GM10266 (cell line): ENCODE results near the gene BSN.
A peak's percentile ranks its signal among the peaks of the same experiment; 100 is the strongest.

ENCODE experiments used
- DNase-seq: peaks from one replicate; pipeline ENCODE4 v3.0.0; 2012; ENCODE audit errors: extremely low spot score
- CTCF ChIP-seq: IDR thresholded peaks from 2 replicates; pipeline ENCODE4 v1.5.1; 2012; ENCODE audit warnings: mild to moderate bottlenecking, low read depth; ENCODE audit not compliant: control insufficient read depth, insufficient read depth; ENCODE audit errors: missing control alignments

Gene BSN

DNA sequence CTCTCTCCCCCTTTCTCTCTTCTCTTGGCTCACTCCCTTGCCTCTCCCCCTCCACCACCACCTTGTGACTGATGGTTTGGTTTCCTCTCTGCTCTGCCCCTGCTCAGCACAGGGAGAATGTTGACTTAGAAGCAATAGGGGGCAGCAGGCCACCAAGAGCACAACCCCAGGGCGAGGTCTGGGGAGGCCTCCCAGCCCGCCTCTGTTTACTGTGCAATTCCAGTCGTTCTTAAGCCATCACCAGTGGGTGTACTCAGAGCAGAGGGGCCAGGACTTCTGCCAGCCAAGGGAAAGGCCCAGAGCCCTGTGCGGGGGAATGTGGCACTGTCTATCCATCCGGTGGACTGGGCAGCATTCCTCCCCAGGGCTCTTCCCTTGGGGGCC lies 114.1 kb downstream of the BSN start:
- TF ChIP-seq CTCF: no peak
- no peak for DNase-seq

DNA sequence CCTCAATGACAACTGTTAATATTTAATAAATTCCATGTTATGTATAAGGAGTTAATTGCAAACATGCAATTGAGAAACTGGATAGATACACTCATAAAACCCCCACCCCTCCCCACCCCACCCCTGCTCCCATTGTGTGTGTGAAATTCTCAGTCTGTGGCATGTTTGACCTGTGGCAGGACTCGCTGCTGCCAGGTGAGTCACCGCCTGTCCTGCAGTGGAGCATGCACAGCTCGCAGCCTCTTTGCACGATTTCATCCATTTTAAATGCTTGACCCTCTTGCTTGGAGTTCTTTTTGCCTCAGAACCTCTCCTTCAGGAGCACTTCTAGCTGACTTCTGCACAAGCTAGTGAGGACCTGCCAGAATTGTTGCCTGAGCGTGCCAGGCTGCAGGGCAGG lies 114.6 kb downstream of the BSN start:
- no peak for TF ChIP-seq CTCF
- no peak for DNase-seq

GRCh38 chr3:49669352-49669751 lies 115.1 kb downstream of the BSN start:
- DNase-seq: no peak
- TF ChIP-seq CTCF: no peak

DNA sequence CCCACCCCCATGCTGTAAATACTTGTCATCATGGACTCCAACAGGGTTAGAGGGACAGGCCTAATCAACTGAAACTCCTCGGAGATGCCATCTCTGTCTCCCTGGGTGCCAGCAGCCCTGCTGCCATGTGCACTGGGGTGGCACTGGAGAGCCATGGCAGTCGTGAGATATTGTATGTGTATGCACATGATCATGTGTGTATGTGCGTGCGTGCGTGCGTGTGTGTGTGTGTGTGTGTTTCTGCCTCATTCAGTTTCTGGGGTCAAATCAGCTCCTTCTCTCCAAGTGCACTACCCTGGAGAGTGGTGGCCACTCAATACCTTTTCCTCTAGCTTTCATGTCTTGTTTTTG lies 116.6 kb downstream of the BSN start:
- DNase-seq: no peak
- TF ChIP-seq CTCF: no peak

DNA sequence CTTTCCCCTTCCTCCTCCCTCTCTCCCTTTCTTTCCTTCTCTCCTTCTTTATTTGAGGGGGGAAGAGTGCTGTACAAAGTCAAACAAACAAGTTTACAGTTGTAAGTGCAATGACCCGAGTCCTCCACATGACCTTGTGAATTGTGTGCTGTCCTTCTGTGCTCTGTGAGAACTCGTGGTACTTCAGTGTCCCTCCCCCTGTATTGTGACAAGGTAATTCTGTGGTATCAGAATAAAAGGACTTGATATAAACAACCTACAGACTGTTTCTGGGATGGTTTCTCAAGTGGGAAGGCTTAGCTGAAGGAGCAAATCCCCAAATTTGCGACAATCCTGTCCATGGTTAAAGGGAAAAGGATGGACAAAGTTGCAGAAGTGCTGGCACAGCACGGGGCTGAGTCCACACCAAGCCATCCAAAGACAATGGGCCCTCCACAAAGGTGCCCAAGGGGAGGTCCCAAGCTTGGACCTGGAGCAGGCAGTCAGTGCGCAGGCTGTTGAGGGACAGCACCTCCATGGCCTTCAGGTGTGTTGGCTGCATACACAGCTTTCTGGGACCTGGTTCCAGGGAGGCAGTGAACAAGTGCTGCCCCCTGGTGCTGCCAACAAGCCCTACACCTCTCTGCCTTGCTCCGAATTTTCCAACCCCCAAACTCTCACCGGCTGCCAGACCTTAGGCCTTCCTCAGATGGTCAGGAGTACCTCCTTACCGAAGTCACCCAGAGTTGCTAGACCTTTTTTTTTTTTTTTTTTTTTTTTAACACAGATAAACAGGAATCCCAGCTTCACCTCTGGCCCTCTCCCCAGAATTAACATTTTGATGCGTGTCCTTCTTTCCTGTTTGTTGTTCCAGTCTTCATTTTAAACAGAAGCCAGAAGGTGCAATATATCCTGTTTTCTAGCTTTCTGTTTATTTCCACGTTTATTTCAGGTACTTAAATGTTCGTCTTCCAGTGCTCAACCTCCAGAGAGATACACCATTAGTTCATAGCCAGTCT lies 117.3 kb downstream of the BSN start:
- peak; percentile 85 for DNase-seq
- peak; percentile 89 for TF ChIP-seq CTCF

GRCh38 chr3:49673121-49673714 lies 118.9 kb downstream of the BSN start:
- TF ChIP-seq CTCF: no peak
- peak; percentile 28 for DNase-seq
